Activated CD4-positive, alpha-beta T cell treated with anti-CD3 and anti-CD28 coated beads, Interleukin-2, amount 50 U/mL, for 24 hours (primary cell): ENCODE results near the gene ALG12.

ENCODE experiments used
- DNase-seq, 2 donors: peaks; one replicate each; pipeline ENCODE4 v3.0.0-alpha.2; 2020; ENCODE audit warnings: low read depth in 1 of 2, low spot score in 1 of 2

ALG12 gene

DNA sequence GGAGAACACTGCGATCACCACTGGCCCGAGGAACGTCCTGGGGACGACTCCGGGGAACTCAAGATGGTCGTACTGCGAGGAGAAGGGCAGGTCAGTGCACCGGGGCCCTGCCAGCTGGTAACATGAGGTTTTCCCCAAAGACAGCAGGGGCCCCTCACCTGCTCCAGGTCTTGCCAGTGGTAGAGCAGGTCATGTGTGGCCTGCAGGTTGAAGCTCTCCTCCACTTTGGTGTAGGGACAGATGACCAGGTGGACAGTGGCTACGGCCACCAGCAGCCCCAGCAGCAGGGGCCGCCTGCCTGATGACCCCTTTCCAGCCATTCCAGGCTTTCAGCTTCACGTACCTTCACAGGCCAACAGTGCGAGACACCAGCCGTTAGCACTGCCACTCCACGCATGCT is 4.8 kb downstream of the ALG12 start:
- no peak for DNase-seq

DNA sequence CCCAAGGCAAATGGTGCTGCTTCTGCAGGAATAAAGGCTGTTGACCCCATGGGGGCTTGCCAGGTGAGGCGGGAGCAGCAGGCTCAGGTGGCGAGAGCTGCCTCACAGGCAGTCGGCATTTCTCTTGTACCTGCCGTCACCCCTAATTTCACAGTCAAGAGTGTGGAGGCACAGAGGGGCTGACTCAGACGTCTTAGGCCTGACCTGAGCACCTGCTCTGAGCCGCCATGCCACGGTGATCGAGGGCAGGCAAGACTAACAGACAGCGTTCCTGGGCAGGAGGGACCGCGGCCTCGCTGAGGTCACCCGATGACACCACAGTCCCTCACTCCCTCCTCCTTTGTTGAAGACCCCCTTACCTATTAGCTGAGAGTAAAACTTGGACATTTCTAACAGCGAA is 5.2 kb downstream of the ALG12 start:
- DNase-seq: no peak

DNA sequence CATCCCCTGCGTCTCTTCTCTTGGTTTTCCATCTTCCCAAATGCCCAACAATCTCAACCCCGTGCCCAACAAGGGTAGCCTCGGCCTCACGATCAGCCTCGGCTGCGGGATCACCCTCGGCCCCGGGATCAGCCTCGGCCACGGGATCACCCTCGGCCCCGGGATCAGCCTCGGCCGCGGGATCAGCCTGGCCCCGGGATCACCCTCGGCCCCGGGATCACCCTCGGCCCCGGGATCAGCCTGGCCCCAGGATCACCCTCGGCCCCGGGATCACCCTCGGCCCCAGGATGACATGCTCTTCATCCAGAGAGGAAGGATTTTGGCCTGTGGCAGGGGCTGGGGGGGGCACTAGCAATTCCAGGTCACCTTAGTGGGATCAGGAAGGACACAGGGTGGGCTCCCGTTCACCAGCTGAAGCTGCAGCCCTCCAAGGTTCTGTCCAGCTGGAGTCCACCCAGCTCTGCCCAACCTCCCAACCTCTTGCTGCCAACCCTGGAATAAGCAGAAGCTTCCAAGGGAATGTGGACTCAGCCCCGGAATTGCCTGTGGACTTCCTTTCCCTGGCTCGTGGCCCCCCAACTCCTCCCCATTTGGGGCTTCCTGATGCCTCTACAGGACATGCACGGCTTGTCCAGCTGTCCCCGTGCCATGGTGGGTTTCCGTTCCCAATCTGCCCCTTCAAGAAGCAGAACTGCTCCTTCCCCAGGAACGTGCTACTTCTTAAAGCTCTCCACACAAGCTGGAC is 6.2 kb downstream of the ALG12 start:
- no peak for DNase-seq

DNA sequence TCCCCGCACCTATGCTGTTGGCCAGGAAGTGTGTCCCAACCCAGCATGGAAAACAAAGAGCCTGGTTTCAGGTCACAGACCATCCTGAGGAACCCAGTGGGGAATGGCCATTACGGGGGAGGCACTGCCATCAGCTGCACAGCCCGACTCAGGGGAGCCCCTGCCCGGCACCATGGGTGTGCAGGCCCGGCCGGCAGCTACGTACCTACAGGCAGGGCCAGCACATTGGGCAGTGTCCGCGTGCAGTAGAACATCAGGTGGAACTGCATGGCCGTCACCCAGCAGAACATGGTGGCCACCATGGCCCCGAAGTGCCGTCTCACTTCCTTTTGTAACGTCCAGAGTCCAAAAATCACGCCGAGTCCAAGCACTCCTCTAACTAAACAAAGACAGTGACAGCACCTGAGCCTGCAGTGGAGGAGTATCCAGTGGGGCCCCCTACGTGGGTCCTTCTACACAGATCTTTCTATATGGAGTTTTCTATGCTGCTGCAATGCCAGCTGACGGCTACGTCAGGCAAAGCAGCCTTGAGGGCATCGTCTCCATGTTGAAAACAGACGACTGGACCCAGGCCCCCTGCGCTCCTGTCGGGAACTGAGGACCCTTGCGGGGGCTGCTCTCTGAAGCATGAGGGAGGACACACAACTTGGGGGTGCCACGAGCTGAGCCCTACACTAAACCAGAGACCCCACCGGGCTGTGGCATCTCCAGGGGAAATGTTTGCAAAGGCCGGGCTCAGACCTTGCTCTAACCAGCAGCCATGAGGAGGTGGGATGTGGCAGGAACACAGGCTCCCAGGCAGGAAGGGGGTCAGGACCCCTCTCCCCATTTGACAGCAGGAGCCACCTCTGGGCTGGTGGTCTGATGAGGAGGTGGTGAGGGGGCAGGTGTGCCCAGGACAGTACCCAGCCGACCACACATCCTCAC is 7.7 kb downstream of the ALG12 start:
- DNase-seq: no peak

DNA sequence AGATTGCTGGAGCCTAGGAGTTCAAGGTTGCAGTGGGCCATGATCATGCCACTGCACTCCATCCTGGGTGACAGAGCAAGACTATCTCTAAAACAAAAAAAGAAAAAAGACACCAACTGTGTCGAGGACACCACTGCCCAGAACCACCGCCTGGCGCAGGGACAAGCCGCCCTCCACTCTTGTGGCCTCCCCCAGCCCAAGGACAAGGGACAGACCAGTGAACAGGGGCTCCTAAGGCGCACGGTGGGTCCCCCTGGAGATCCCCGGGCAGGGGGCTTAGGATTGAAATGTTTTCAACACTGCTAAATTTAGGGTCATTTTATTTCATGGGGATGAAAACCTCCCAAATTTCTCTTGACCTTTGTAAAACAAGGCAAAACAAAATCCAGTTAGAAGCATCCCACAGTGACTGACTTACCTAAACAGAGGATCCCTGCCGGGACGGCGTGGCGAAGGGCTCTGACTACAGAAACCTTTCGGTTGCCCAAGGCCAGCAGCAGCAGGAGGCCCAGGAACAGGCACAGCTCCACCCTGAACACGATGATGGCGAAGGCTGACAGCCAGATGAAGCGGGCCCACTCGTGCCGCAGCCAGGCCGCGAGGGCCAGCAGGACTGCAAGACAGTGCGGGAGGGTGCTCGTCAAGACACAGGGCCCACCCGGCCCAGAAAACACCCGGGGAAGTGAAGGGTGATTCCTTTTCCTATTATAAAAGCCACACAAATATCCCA is 8.6 kb downstream of the ALG12 start:
- no peak for DNase-seq

DNA sequence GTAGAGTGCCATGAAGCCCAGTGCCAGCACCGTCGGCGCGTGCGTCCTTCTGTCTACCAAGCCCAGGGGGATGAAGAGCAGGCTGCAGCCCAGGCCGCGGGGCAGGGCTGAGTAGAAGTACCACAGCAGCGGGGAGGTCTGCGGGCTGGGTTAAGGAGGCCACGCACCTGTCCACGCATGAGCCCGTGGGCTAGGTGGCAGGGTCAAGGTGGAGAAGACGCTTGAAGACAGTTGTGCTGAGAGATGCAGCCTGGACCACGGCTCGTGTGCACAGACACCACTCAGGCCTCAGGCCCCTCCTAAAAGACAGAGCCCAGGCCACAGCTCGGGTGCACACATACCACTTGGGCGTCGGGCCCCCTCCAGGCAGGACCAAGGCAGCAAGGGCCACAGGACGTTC is 10.4 kb downstream of the ALG12 start:
- no peak for DNase-seq

DNA sequence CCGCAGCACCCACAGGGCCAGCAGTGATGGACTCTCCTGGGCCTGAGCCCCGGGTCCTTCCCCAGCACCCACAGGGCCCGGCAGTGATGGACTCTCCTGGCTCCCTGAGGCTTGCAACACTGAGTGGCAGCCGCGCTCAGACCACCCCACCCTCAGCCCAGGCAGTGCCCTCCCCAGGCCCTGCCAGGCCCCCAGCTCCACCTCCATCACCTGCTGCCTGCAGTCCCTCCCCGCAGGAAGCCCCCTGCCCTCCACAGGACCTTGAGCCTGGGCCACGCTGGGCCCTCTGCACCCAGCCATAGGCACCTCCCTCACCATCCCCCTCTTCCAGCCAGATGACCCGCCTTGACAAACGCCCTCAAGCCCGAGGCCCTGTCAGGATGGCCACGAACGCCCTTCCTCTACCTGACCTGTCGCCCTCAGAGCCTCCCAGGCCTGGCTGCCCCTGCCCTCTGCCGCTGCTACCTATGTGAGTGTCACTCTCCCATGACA is 11.4 kb downstream of the ALG12 start:
- DNase-seq: no peak

DNA sequence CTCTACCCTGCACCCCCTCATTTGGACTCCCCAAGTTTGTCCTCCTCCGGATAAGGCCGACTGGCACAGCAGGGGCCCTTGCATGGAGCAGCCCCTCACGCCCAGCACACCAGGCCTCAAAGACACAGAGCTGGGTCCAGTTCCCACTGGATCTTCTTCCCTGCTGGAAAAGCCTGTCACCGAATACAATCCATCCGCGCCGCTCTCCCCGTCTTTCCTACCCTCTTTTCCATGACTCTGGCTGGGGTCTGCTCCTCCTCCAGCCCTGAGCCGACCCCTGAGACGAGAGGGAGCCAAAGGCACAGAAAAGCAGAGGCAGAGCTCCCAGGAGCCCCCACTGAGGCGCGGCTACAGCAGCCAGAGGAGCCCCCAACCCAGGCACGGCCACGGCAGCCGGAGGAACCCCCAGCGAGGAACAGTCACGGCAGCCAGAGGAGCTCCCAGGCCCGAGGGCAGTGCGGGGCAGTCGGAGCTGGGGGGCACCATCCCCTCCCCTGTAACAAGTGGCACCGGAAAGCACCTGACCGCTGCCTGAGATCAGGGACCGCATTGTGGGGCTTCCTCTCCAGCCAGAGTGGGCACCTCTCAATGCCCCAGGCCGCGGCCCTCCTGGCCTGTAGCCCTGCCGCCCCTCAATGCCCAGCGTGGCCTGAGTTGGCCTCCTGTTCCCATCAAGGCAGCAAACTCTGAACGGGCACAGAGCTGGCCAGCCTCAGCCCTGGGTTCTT is 12.0 kb downstream of the ALG12 start:
- no peak for DNase-seq

DNA sequence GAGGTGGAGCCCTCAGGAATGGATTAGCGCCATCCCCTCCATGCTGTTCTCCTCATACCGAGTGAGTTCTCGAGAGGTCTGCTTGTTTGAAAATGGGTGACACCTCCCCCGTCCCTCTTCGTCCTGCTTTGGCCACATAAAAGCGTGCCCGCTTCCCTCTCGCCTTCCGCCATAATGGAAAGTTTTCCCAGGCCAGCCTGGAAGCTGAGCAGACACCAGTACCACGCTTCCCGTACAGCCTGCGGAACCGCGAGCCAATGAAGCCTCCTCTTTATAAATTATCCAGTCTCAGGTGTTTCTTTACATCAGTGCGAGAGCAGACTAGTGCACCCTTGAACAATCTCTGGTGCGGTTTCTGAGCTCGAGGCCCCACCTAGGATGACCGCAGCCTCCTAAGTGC is 12.8 kb downstream of the ALG12 start:
- DNase-seq: no peak

DNA sequence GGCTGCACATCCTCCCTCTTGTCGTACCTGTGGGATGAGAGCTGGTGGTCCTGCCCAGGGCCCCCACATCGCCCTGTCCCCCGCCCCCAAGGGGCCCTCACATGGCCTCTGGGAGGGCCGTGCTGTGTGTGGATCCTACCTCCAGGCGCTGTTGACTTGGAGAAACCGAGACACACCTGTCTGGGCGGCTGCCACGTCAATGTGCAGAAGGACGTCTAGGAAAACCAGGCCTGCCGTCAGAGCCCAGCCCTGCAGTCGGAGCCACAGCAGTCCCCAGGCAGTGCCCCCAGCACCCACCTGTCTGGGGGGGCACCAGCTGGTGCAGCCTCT is 14.2 kb downstream of the ALG12 start:
- DNase-seq: no peak

DNA sequence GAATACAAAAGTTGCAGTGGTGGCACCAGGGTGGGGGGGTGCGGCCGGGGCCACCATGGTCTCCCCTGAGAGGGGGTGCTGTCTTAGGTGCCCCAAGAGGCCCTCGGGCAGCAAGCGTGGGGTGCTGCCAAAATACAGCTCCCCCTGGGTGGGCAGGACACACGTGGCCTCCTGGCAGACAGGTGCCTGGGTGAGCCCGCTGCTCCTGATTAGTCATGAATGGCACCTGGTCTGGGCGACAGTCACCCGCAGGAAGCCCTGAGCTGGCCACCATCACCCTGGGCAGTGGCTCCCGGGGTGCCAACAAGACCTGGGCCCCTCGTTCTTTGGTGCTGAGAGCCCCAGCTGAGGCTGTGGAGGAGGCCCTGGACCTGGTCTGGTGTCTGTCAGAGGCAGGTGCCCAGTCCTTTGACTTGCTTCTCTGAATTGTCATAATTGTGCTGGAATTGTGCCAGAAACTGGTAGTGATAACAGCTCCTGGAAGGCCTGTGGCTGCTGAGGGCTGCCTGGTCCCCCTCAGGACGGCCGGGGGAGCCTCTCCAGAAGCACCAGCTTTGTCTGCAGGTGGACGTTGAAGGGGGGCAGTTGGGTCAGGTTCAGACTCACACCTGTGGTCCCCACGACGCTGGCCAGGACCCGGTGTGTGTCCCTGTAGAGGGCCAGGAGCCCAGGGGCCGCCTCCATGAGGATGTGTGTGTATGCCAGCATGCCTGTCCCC is 14.8 kb downstream of the ALG12 start:
- DNase-seq: no peak

DNA sequence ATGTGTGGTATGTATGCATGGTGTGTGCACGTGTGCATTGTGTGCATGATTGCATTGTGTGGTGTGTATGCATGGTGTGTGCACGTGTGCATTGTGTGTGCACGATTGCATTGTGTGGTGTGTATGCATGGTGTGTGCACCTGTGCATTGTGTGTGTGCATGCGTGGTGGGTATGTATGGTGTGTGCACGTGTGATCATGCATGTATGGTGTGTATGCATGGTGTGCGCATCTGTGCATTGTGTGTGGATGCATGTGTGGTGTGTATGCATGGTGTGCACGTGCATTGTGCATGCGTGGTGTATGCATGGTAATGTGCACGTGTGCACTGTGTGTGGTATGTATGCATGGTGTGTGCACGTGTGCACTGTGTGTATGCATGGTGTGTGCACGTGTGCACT is 16.8 kb downstream of the ALG12 start:
- no peak for DNase-seq

DNA sequence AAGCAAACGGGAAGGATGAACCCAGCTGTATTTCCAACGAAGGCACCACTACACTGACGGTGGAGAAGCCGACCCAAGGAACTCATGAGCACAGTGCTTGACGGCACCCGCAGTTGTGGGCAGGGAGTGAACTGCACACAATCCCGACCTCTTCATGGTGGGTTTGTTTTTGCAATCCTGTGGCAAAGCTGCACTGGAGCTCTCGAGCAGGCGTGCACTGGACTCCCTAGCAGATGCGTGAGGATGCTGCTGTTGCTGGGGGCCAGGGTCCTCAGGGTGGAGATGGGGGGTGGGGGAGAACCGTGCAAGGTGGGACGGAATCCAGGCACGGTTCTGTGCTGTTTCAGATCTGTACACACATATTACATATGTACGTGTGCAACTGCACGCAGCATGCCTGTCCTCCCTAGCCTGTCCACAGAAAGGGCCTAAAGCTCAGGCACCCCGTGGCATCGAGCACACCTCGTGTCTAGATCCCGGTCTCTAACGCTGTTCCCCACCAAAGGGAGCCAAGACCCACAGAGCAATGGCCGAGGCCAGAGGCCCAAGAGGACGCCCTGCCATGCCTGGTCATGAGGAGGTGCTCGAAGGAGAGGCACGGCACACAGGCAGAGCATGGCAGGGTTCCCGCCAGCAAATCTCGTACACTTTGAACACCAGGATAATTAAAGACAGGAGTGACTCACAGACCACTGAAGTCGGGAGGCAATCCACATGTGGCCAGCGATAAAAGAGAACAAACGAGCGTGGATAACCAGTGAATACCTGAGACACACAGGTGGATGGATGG is 17.6 kb downstream of the ALG12 start:
- DNase-seq: no peak

DNA sequence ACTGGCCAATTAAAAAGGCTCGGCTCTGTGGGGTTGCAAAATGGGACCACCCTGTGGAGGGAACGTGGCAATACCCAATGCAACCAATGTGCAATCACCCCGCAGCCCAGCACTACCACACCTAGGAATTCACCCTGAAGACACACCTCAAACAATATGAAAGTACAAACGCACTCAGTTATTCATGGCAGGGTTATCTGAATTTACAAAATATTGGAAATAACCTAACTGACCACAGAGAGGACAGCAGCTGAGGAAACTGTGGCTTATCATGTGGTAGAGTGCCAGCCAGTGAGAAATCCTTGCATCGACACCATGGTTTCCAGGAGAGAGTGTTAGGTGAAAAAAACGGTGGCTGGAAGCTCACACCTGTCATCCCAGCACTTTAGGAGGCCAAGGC is 18.7 kb downstream of the ALG12 start:
- DNase-seq: no peak

DNA sequence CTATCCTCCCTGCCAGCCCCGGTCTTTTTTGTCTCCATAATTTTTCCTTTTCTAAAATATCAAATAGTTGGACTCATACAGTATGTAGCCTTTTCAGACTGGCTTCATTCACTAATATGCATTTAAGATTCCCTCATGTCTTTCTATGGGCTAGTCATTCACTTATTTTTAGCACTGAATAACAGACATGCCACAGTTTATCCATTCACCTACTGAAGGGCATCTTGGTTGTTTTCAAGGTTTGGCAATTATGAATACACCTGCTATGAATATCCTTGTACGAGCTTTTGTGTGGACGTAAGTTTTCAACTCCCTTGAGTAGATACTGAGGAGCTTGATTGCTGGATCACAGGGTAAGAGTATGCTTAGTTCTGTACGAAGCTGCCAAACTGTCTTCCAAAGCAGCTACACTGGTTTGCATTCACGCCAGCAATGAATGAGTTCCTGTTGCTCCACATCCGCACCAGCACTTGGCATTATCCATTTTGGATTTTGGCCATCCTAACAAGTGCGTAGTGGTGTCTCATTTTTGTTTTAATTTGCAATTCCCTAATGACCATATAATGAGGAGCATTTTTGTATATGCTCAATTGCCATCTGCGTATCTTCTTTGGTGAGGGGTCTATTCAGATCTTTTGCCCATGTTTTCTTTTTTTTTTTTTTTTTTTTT is 21.1 kb downstream of the ALG12 start:
- DNase-seq: no peak

DNA sequence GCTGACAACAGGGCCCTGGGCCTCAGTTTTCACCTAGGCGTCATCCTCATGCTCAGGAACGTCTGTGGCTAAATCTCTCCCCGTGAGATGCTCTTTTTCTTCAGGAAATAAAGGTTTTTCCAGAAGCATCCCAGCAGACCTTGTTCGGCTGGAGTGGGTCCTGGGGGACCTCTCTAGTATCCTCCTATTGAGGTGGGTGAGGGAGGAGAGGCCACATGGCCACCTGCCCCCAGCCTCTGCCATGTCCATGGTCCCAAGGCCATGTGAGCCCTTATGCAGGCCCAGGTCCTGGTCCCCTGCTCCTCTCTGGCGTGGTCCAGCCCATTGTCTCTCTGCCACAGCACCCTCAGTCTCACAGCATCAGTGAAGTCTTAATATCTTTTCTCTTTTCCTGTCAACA is 22.0 kb downstream of the ALG12 start:
- no peak for DNase-seq

DNA sequence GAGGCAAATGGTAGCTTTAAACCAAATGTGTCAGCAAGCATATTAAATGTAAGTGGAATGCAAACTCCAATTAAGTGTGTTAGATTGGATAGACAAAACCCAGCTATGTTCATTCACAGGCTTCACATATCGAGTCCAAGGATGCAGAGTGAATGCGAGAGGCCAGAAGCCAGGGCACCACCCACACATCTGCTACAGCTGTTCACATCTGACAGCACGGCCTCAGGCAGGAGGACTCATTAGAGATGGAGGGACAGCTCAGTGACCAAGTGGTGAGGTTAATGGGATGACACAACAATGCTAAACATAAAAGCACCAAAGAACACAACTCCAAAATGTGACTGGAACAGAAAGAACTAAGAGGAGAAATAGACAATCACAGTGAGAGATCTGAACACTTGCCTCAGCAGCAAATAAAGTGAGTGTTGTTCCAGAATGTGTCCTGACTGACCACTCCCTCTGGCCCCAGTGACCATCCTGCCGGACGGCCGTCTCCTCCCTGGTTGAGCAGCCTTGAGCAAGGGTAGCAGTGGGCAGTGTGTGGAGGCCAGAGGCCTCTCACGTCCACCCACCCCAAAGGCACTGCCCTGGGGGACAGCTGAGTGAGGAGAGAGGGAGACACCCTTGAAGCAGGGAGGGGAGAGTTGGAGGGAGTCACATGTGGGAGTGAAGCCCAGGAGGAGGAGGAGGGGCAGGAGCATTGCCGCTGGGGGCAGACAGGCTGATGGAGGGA is 23.8 kb downstream of the ALG12 start:
- no peak for DNase-seq

DNA sequence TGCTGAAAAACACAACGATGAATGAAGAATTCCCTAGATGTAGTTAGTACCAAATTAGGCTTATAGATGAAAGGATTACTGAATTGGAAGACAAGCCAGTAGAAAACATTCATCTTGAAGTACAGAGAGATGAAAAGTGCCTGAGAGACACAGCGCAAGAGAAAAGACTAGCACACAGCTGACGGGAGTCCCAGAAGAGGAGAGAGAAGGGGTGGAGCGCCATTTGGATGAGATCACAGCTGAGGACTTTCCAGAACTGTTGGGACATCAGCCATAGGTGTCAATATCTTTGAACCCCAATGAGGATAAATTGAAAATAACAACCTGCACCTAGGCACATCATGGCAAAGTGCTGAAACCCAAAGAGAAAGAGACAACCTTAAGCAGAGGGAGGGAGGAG is 25.2 kb downstream of the ALG12 start:
- no peak for DNase-seq
